Ishikawa (cell line): ENCODE data around the gene USP8.

Experiments used
- TCF12 ChIP-seq: IDR thresholded peaks from 2 replicates; pipeline ENCODE4 v1.6.1; 2012; ENCODE audit warnings: low read depth
- TF ChIP-seq, protein P1 (sequence below): IDR thresholded peaks from 2 replicates; pipeline ENCODE4 v1.6.1; 2012; ENCODE audit warnings: low read depth, mild to moderate bottlenecking

DNA sequence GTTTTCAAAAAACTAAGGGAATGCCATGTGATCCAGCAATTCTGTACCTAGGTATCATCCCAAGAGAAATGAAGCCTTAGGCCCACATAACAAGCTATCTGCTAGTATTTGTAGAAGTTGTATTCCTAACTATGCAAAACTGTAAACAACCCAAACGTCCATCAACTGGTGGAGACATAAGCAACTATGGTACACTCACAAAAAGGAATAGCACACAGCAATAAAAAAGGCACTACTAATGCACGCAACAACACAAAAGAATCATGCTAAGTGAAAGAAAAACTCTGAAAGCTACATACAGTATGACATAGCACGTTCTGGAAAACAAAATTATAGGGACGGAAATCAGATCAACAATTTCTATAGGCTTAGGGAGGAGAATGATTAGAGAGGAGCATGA is 107.0 kb downstream of the USP8 start:
- TF ChIP-seq, protein P1, sequence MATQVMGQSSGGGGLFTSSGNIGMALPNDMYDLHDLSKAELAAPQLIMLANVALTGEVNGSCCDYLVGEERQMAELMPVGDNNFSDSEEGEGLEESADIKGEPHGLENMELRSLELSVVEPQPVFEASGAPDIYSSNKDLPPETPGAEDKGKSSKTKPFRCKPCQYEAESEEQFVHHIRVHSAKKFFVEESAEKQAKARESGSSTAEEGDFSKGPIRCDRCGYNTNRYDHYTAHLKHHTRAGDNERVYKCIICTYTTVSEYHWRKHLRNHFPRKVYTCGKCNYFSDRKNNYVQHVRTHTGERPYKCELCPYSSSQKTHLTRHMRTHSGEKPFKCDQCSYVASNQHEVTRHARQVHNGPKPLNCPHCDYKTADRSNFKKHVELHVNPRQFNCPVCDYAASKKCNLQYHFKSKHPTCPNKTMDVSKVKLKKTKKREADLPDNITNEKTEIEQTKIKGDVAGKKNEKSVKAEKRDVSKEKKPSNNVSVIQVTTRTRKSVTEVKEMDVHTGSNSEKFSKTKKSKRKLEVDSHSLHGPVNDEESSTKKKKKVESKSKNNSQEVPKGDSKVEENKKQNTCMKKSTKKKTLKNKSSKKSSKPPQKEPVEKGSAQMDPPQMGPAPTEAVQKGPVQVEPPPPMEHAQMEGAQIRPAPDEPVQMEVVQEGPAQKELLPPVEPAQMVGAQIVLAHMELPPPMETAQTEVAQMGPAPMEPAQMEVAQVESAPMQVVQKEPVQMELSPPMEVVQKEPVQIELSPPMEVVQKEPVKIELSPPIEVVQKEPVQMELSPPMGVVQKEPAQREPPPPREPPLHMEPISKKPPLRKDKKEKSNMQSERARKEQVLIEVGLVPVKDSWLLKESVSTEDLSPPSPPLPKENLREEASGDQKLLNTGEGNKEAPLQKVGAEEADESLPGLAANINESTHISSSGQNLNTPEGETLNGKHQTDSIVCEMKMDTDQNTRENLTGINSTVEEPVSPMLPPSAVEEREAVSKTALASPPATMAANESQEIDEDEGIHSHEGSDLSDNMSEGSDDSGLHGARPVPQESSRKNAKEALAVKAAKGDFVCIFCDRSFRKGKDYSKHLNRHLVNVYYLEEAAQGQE, result no peak
- TF ChIP-seq TCF12, result no peak
